ENCODE results near the gene TAF7. TPM values are rescaled to one million over a fixed set of nuclear protein-coding genes. Genes with fewer than 3 reads are reported as not detected.

Gene TAF7, protein sequence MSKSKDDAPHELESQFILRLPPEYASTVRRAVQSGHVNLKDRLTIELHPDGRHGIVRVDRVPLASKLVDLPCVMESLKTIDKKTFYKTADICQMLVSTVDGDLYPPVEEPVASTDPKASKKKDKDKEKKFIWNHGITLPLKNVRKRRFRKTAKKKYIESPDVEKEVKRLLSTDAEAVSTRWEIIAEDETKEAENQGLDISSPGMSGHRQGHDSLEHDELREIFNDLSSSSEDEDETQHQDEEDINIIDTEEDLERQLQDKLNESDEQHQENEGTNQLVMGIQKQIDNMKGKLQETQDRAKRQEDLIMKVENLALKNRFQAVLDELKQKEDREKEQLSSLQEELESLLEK
- 43.1 and 61.6 TPM in 2 replicates for total RNA-seq

GRCh38 chr5:141320225-141321169, at the start of gene TAF7:
TAF7 (minus strand) TSS chr5:141320784; CDS start chr5:141320044, 740 bp downstream.

DNA sequence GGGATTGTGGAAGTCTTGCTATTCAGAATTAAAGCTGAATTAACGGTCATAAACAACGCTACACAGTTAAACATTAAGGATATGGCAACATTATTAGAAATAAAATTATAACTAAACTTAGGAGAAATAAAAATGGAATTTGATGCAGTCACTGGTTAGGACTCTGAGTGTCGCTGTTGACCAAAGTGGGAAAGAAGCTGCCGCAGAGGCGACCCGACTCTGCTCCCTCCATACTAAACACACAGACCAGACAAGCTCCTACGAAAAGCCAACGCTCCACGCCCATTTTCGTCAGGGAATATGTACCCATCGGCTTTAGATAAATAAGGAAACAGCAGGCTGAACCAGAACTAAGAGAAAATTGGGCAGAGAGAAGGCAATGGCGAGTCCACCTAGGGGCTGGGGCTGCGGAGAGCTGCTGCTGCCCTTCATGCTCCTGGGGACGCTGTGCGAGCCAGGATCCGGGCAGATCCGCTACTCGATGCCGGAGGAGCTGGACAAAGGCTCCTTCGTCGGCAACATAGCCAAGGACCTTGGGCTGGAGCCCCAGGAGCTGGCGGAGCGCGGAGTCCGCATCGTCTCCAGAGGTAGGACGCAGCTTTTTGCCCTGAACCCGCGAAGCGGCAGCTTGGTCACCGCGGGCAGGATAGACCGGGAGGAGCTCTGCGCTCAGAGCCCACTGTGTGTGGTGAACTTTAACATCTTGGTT, 43.5 kb upstream of the TAF7 start, which contains the start of gene PCDHGA5:
Gene PCDHGA5 (plus strand): TSS at position 211 of the 709 bp plus-strand sequence. CDS start 169 bp downstream, at position 380.

GRCh38 chr5:141359790-141360426, 39.3 kb upstream of the TAF7 start, which contains the start of gene PCDHGB2:
PCDHGB2 (plus strand) TSS chr5:141359994; CDS start chr5:141360136, 142 bp downstream.

DNA sequence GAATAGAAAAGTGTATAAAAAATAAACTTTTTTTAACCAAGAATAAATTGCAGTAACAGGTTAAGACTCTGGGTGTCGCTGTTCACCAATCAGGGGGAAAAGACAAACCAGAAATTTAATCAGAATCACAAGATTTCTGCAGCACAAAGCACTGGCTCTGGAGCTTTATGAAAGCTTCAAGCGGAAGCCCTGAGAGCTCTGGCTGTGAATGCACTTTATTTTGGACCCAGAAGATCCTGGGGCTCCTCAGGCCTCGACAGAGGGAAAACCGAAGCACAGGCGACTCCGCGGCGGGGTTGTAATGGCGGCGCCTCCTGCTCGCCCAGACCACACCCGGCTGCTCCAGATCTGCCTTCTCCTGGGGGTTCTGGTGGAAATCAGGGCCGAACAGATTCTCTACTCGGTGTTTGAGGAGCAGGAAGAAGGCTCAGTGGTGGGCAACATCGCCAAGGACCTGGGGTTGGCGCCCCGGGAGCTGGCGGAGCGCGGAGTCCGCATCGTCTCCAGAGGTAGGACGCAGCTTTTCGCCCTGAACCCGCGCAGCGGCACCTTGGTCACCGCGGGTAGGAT, 34.4 kb upstream of the TAF7 start, which contains the start of gene PCDHGA4:
Gene PCDHGA4 (plus strand): TSS at position 122 of the 570 bp plus-strand sequence. CDS start 87 bp downstream, at position 209.

GRCh38 chr5:141349917-141350619, 29.5 kb upstream of the TAF7 start, which contains the start of gene PCDHGB1:
PCDHGB1 (plus strand) TSS chr5:141350099; CDS start chr5:141350261, 162 bp downstream.

GRCh38 chr5:141343242-141343952, 22.8 kb upstream of the TAF7 start, which contains the start of gene PCDHGA3:
PCDHGA3 (plus strand) TSS chr5:141343829; CDS start chr5:141344034, 205 bp downstream.

DNA sequence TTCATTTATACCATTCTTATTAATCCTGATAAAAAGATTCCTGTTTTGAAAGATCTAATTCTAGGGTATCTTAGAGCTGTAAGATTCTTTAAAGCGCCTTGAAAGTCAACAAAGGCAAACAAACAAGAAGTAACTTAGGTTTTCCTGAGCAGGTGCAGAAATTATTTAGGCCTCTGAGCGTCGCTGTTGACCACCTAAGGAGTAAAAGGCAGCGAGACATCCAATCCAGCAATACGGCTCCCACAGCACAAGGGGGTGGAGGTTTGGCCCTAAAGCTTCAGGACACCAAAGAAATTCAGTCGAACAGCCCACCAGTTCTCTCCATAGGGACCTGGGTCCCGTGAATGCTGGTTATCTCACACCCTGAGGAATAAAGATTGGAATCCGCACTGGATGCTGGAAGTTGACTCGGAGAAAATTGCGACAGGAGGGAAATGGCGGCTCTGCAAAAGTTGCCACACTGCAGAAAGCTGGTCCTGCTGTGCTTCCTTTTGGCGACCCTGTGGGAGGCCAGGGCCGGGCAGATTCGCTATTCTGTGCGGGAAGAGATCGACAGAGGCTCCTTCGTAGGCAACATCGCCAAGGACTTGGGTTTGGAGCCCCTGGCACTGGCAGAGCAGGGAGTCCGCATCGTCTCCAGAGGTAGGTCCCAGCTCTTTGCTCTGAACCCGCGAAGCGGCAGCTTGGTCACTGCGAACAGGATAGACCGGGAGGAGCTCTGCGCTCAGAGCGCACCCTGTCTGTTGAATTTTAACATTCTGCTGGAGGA, 18.1 kb upstream of the TAF7 start, which contains the start of gene PCDHGA2:
Gene PCDHGA2 (plus strand): TSS at position 223 of the 769 bp plus-strand sequence.

GRCh38 chr5:141330299-141331080, 9.9 kb upstream of the TAF7 start, which contains the start of gene PCDHGA1:
PCDHGA1 (plus strand) TSS chr5:141330514.

GRCh38 chr5:141303756-141304155, 16.8 kb downstream of the TAF7 start, which contains the start of gene SLC25A2:
SLC25A2 (minus strand) TSS chr5:141304049; CDS start chr5:141303865, 184 bp downstream.

Other genes starting within 250 kb of the TAF7 start
- gene PCDHB2, start 226.2 kb downstream of the TAF7 start, total RNA-seq: 0.22 and 0.29 TPM in 2 replicates
- gene PCDHB3, start 220.3 kb downstream of the TAF7 start, total RNA-seq: under 0.01 and 0.29 TPM in 2 replicates
- 0.14 TPM in 1 of 2 replicates, not detected in the other for gene PCDHB4, start 199.0 kb downstream of the TAF7 start, total RNA-seq
- 0.14 and 0.22 TPM in 2 replicates for gene PCDHB5, start 185.6 kb downstream of the TAF7 start, total RNA-seq
- gene PCDHB6, start 170.7 kb downstream of the TAF7 start, total RNA-seq: under 0.01 and 0.14 TPM in 2 replicates
- under 0.01 and 0.14 TPM in 2 replicates for gene PCDHB7, start 148.1 kb downstream of the TAF7 start, total RNA-seq
- gene PCDHB8, start 143.0 kb downstream of the TAF7 start, total RNA-seq: 0.29 TPM in 1 of 2 replicates, not detected in the other
- under 0.01 and 0.14 TPM in 2 replicates for gene PCDHB16, start 138.4 kb downstream of the TAF7 start, total RNA-seq
- 0.14 TPM in 1 of 2 replicates, not detected in the other for gene PCDHB9, start 133.6 kb downstream of the TAF7 start, total RNA-seq
- 0.22 and 0.43 TPM in 2 replicates for gene PCDHB10, start 128.4 kb downstream of the TAF7 start, total RNA-seq
- gene PCDHB11, start 121.2 kb downstream of the TAF7 start, total RNA-seq: under 0.01 and 0.29 TPM in 2 replicates
- under 0.01 TPM in 1 of 2 replicates, not detected in the other for gene PCDHB12, start 112.1 kb downstream of the TAF7 start, total RNA-seq
- gene PCDHB13, start 106.9 kb downstream of the TAF7 start, total RNA-seq: 0.22 and 0.29 TPM in 2 replicates
- gene PCDHB14, start 97.4 kb downstream of the TAF7 start, total RNA-seq: 0.29 and 0.44 TPM in 2 replicates
- gene PCDHB15, start 75.4 kb downstream of the TAF7 start, total RNA-seq: under 0.01 and 0.14 TPM in 2 replicates
- gene SLC25A2, start 16.7 kb downstream of the TAF7 start, total RNA-seq: 0.44 and 2.0 TPM in 2 replicates
- gene PCDHGA1, start 9.7 kb upstream of the TAF7 start, total RNA-seq: 0.43 and 0.88 TPM in 2 replicates
- 2.0 and 6.3 TPM in 2 replicates for gene PCDHGA2, start 18.0 kb upstream of the TAF7 start, total RNA-seq
- gene PCDHGA3, start 23.0 kb upstream of the TAF7 start, total RNA-seq: 4.0 and 5.5 TPM in 2 replicates
- gene PCDHGB1, start 29.3 kb upstream of the TAF7 start, total RNA-seq: 1.8 and 1.9 TPM in 2 replicates
- gene PCDHGA4, start 34.2 kb upstream of the TAF7 start, total RNA-seq: 5.0 and 6.1 TPM in 2 replicates
- gene PCDHGB2, start 39.2 kb upstream of the TAF7 start, total RNA-seq: 2.2 and 3.1 TPM in 2 replicates
- gene PCDHGA5, start 43.4 kb upstream of the TAF7 start, total RNA-seq: 1.5 and 1.9 TPM in 2 replicates
- gene PCDHGB3, start 49.5 kb upstream of the TAF7 start, total RNA-seq: 2.6 and 3.3 TPM in 2 replicates
- gene PCDHGA6, start 53.1 kb upstream of the TAF7 start, total RNA-seq: 4.3 and 4.8 TPM in 2 replicates
- 4.3 and 7.7 TPM in 2 replicates for gene PCDHGA7, start 62.0 kb upstream of the TAF7 start, total RNA-seq
- 28.2 and 30.4 TPM in 2 replicates for gene PCDHGB4, start 66.9 kb upstream of the TAF7 start, total RNA-seq
- gene PCDHGA8, start 71.8 kb upstream of the TAF7 start, total RNA-seq: 2.4 and 3.3 TPM in 2 replicates
- gene PCDHGB5, start 77.2 kb upstream of the TAF7 start, total RNA-seq: 27.3 and 27.4 TPM in 2 replicates
- 4.6 and 6.2 TPM in 2 replicates for gene PCDHGA9, start 82.0 kb upstream of the TAF7 start, total RNA-seq
- 4.3 and 5.3 TPM in 2 replicates for gene PCDHGB6, start 87.2 kb upstream of the TAF7 start, total RNA-seq
- 13.2 and 14.0 TPM in 2 replicates for gene PCDHGA10, start 92.2 kb upstream of the TAF7 start, total RNA-seq
- 7.6 and 14.0 TPM in 2 replicates for gene PCDHGB7, start 96.9 kb upstream of the TAF7 start, total RNA-seq
- 12.7 and 19.2 TPM in 2 replicates for gene PCDHGA11, start 100.3 kb upstream of the TAF7 start, total RNA-seq
- gene PCDHGA12, start 109.7 kb upstream of the TAF7 start, total RNA-seq: 30.0 and 37.5 TPM in 2 replicates
- gene PCDHGC3, start 155.2 kb upstream of the TAF7 start, total RNA-seq: 81.9 and 107 TPM in 2 replicates
- gene PCDHGC4, start 164.2 kb upstream of the TAF7 start, total RNA-seq: 4.4 and 5.0 TPM in 2 replicates
- gene PCDHGC5, start 168.3 kb upstream of the TAF7 start, total RNA-seq: 3.9 and 6.6 TPM in 2 replicates

Measured in placental pericyte (primary cell).